Measurements from ENCODE around the gene CPSF7. TPM values are rescaled to one million over a fixed set of nuclear protein-coding genes. Genes with fewer than 3 reads are reported as not detected.
A peak's percentile ranks its signal among the peaks of the same experiment; 100 is the strongest.

Gene CPSF7
- total and polyA plus RNA-seq, 3 experiments from 2014 or later, result 32.9 to 140 (median 128) TPM

DNA sequence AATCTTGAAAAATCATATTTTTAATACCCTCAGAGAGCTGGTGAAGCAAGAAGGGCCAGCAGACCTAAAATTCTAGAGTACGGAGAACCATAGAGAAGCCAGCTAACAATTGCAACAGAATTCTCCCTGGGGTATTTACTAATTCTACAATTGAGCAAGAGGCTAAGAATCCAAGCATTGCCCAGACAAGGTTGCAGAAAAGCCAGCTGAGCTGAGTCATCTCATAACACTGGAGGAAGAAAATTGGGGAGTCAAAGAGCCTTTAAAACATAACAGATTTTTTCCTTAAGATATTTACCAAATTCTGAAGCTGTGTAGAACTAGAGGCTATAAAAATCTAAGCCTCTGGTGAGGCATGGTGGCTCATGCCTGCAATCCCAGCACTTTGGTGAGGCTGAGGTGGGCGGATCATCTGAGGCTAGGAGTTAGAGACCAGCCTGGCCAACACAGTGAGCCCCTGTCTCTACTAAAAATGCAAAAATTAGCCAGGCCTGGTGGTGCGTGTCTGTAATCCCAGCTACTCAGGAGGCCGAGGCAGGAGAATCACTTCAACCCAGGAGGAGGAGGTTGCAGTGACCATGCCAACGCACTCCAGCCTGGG is 51.0 kb downstream of the CPSF7 start:
- Histone ChIP-seq H3K36me3 (ENCODE audit: insufficient read depth, low read length) (no peaks in the 10 kb centered on the region), H3K27me3 (ENCODE audit: insufficient read depth, low read length, poor library complexity, severe bottlenecking) (no peaks in the 10 kb centered on the region), H3K27ac (ENCODE audit: low read depth, low read length) (no peak overlapping the region), H3K4me3 (ENCODE audit: low read length) (no peak overlapping the region), H3K4me1 (ENCODE audit: insufficient read depth, low read length) (no peaks in the 10 kb centered on the region), H3K9me3 (ENCODE audit: low read length) (no peaks in the 10 kb centered on the region)
- Mint-ChIP-seq H3K36me3 (peaks cover 0 to 23% (median 3%) of the 10 kb centered on the region in 3 donors), H3K4me1 (no peaks in the 10 kb centered on the region), H3K27me3 (no peaks in the 10 kb centered on the region), H3K4me3 (no peak overlapping the region), H3K9me3 (no peaks in the 10 kb centered on the region), H3K27ac (peak overlapping the region in 1 of 8 donors; percentile 66)
- DNase-seq, result no peak
- POLR2A ChIA-PET, result no interaction called here
- CTCF ChIA-PET, result interaction anchor here (0.8 kb wide), 1 partner anchor 249 kb away, joined by 3 read pairs; no protein-coding TSS in a partner anchor

DNA sequence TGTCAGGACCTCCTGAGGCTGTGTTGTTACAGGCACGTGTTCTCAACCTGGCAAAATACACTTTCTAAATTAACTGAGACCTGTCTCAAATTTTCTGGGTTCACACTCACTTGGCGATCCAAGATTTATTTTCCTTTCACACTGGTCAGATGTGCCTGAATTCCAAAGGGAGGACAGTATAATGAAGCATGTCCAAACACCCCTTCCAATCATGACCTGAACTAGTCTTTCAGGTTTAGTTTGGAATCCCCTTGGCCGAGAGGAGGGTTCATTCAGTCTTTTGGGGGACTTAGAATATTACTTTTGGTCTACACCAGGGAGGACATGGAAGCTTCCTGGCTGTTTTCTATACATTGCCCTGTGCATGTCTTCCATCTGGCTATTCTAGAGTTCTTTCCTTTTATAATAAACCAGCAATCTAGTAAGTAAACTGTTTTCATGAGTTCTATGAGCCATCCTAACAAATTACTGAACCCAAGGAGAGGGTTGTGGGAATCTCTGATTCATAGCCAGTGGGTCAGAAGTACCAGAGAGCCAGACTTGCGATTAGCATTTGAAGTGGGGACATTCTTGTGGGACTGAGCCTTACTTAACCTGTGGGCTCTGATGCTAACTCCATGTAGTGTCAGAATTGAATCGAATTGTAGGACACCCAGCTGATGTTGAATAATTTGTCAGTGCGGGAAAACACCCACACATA is 52.2 kb downstream of the CPSF7 start:
- H3K4me1 ChIP-seq (ENCODE audit: insufficient read depth, low read length), result no peaks in the 10 kb centered on the region
- no peak for DNase-seq
- no peak overlapping the region for H3K4me3 ChIP-seq (ENCODE audit: low read length)
- H3K27me3 Mint-ChIP-seq, result no peaks in the 10 kb centered on the region
- no peaks in the 10 kb centered on the region for H3K27me3 ChIP-seq (ENCODE audit: insufficient read depth, low read length, poor library complexity, severe bottlenecking)
- no peak overlapping the region for H3K4me3 Mint-ChIP-seq
- H3K9me3 Mint-ChIP-seq, result no peaks in the 10 kb centered on the region
- ChIA-PET POLR2A (no interaction called here), CTCF (no interaction called here)
- H3K27ac Mint-ChIP-seq, result peak overlapping the region in 1 of 8 donors; percentile 22
- no peaks in the 10 kb centered on the region for H3K9me3 ChIP-seq (ENCODE audit: low read length)
- H3K27ac ChIP-seq (ENCODE audit: low read depth, low read length), result no peak overlapping the region
- H3K36me3 ChIP-seq (ENCODE audit: insufficient read depth, low read length), result no peaks in the 10 kb centered on the region
- no peaks in the 10 kb centered on the region for H3K4me1 Mint-ChIP-seq
- H3K36me3 Mint-ChIP-seq, result peaks cover 0 to 27% (median 3%) of the 10 kb centered on the region in 3 donors

DNA sequence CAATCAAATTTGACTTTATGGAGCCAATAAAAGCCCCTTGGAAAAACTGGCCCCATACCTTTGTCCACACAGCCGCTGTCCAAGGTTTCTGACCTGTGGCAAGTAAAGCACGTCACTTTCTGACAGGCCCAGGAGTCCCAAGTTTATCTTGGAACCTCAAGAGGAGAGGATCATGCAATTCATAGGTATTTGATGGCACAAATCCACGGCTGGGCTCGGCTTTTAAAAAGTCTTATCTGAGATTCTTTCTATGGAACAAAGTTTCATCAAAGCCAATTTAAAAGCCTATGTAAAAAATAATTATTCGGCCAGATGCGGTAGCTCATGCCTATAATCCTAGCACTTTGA is 54.0 kb downstream of the CPSF7 start:
- Mint-ChIP-seq H3K27ac (no peak overlapping the region), H3K36me3 (peaks cover 0 to 33% (median 3%) of the 10 kb centered on the region in 3 donors), H3K4me1 (no peaks in the 10 kb centered on the region), H3K4me3 (no peak overlapping the region), H3K27me3 (no peaks in the 10 kb centered on the region), H3K9me3 (no peaks in the 10 kb centered on the region)
- Histone ChIP-seq H3K36me3 (ENCODE audit: insufficient read depth, low read length) (no peaks in the 10 kb centered on the region), H3K4me1 (ENCODE audit: insufficient read depth, low read length) (no peaks in the 10 kb centered on the region), H3K4me3 (ENCODE audit: low read length) (no peak overlapping the region), H3K9me3 (ENCODE audit: low read length) (no peaks in the 10 kb centered on the region), H3K27ac (ENCODE audit: low read depth, low read length) (no peak overlapping the region), H3K27me3 (ENCODE audit: insufficient read depth, low read length, poor library complexity, severe bottlenecking) (no peaks in the 10 kb centered on the region)
- POLR2A ChIA-PET, result no interaction called here
- DNase-seq, result no peak
- CTCF ChIA-PET, result interaction anchor here (2.4 kb wide), 1 partner anchor 39 kb away, joined by 9 read pairs; no protein-coding TSS in a partner anchor

DNA sequence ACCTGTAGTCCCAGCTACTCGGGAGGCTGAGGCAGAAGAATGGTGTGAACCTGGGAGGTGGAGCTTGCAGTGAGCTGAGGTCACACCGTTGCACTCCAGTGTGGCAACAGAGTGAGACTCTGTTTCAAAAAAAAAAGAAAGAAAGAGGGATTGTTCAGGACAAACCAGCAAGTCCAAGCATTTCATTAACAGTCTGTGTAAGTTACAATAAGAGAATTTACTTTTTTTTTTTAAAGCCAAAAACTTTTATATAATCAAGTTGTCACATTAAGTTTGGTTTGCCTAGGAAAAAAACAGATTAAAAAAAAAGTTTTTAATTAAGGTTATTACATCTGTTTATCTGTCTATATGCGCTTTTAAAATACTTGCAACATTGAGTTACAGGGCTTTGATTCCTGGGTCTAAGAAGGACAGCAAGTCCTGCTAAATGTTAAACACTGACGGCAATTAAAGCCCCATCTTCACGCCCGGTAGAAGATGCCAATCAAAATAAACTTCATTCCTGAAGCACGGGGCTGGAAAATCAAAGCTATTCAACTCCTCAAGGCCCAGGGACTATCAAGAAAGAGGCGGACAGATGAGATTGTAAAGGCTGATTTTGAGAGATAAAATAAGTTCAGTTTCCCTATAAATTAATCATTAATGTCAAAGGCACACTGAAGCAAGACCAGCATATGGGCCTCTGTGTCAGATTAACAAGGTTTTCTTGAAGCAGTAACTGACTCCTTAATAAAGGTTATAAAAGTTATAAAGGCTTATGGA is 56.9 kb downstream of the CPSF7 start:
- Histone ChIP-seq H3K36me3 (ENCODE audit: insufficient read depth, low read length) (peaks cover 16% of the 10 kb centered on the region), H3K27ac (ENCODE audit: low read depth, low read length) (no peak overlapping the region), H3K4me3 (ENCODE audit: low read length) (no peak overlapping the region), H3K27me3 (ENCODE audit: insufficient read depth, low read length, poor library complexity, severe bottlenecking) (no peaks in the 10 kb centered on the region), H3K4me1 (ENCODE audit: insufficient read depth, low read length) (no peaks in the 10 kb centered on the region), H3K9me3 (ENCODE audit: low read length) (no peaks in the 10 kb centered on the region)
- H3K27me3 Mint-ChIP-seq, result no peaks in the 10 kb centered on the region
- H3K27ac Mint-ChIP-seq, result peak overlapping the region in 1 of 8 donors; percentile 26
- no peaks in the 10 kb centered on the region for H3K9me3 Mint-ChIP-seq
- POLR2A ChIA-PET, result no interaction called here
- no peaks in the 10 kb centered on the region for H3K4me1 Mint-ChIP-seq
- H3K36me3 Mint-ChIP-seq, result peaks cover 0 to 58% (median 9%) of the 10 kb centered on the region in 3 donors
- CTCF ChIA-PET, result interaction anchor here (2.3 to 5.3 kb wide), 2 partner anchors 12 to 36 kb away, joined by 15 to 20 read pairs; no protein-coding TSS in a partner anchor
- H3K4me3 Mint-ChIP-seq, result no peak overlapping the region
- DNase-seq, result no peak

DNA sequence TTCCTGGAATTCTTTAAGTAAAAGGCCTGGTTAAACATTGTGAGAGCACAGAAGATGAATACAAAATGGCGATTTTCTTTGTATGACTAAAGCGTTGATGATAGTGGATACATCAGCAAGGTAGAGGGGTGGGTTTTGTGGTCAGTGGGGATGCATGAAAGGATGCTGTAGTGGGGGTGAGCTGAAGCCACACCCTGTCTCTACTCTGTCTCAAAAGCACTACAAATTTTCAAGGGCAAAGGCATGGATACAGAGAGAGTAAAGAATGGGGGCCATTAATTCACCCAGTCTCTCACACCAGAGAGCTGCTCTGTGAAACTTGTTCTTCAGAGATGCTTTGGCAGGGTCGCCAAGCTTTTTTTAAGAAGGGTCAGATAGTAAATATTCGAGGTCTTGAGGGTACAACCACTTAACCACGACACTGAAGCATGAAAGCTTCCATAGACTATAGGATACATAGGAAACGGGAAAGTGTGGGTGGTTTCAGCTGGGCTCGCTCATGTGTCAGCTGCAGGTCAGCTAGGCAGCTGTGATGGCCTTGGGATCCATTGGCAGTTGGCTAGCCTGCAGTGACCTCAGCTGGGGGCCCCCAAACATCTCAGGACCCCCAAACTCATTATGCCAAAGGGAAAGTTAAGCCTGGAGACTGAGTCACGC is 59.3 kb downstream of the CPSF7 start:
- no peaks in the 10 kb centered on the region for H3K9me3 Mint-ChIP-seq
- ChIA-PET CTCF (interaction anchor here (2.3 to 5.3 kb wide), 2 partner anchors 15 to 34 kb away, joined by 15 to 20 read pairs; no protein-coding TSS in a partner anchor), POLR2A (no interaction called here)
- H3K27me3 Mint-ChIP-seq, result no peaks in the 10 kb centered on the region
- H3K27me3 ChIP-seq (ENCODE audit: insufficient read depth, low read length, poor library complexity, severe bottlenecking), result no peaks in the 10 kb centered on the region
- H3K27ac Mint-ChIP-seq, result peak overlapping the region in 3 of 8 donors; percentile 1 to 61 (median 14)
- H3K36me3 Mint-ChIP-seq, result peaks cover 0 to 64% (median 7%) of the 10 kb centered on the region in 3 donors
- H3K27ac ChIP-seq (ENCODE audit: low read depth, low read length), result no peak overlapping the region
- H3K9me3 ChIP-seq (ENCODE audit: low read length), result no peaks in the 10 kb centered on the region
- H3K4me3 ChIP-seq (ENCODE audit: low read length), result no peak overlapping the region
- H3K4me3 Mint-ChIP-seq, result no peak overlapping the region
- peaks cover 34% of the 10 kb centered on the region for H3K36me3 ChIP-seq (ENCODE audit: insufficient read depth, low read length)
- no peaks in the 10 kb centered on the region for H3K4me1 ChIP-seq (ENCODE audit: insufficient read depth, low read length)
- no peak for DNase-seq
- no peaks in the 10 kb centered on the region for H3K4me1 Mint-ChIP-seq

DNA sequence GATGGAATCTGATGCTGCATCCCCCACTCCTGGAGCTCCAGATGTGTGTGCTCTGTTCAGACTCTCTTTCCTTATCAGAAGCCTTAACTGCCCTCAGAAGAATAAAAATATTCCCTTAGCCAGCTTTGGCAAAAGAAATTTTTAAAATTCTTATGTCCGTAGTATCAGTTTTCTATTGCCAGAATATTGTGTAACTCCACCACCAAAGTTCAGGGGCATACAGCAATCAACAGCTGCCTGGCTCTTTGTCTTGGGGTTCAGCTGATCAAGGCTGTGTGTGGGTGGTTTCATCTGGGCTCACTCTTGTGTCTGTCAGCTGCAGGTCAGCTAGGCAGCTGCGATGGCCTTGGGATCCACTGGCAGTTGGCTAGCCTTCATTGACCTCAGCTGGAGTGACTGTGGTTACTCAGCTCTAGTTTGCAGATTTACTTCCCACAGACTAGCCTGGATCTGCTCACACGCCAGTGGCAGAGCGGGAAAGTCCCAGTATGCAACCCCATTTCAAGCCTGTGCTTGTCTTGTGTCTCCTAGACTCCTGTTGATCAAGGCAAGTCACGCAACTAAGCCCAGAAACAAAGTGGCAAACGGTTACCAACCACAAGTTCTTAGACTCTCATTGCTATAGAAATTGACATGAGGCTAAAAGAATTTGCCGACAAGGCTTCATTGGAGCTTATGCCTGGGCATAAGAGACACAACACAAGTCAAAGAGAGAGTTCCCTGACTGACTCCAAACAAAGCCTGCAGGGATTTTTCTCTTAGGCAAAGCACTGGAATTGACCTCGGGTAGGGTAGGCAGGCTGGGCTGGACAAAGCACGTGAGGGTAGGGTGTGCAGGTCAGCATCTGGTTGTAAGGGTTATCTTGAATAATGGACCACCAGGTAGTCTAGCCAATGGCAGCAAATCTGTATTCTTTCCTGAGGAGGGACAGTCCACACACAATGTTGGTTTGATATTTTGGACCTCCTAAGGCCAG is 60.1 kb downstream of the CPSF7 start:
- Mint-ChIP-seq H3K36me3 (peaks cover 0 to 61% (median 7%) of the 10 kb centered on the region in 3 donors), H3K27ac (no peak overlapping the region), H3K4me3 (no peak overlapping the region), H3K9me3 (no peaks in the 10 kb centered on the region), H3K27me3 (no peaks in the 10 kb centered on the region), H3K4me1 (no peaks in the 10 kb centered on the region)
- Histone ChIP-seq H3K4me1 (ENCODE audit: insufficient read depth, low read length) (no peaks in the 10 kb centered on the region), H3K4me3 (ENCODE audit: low read length) (no peak overlapping the region), H3K27ac (ENCODE audit: low read depth, low read length) (no peak overlapping the region), H3K27me3 (ENCODE audit: insufficient read depth, low read length, poor library complexity, severe bottlenecking) (no peaks in the 10 kb centered on the region), H3K36me3 (ENCODE audit: insufficient read depth, low read length) (peaks cover 35% of the 10 kb centered on the region), H3K9me3 (ENCODE audit: low read length) (no peaks in the 10 kb centered on the region)
- POLR2A ChIA-PET, result no interaction called here
- no peak for DNase-seq
- CTCF ChIA-PET, result interaction anchor here (1.3 to 5.3 kb wide), 3 partner anchors 16 to 33 kb away, joined by 5 to 20 read pairs (median 7); no protein-coding TSS in a partner anchor

DNA sequence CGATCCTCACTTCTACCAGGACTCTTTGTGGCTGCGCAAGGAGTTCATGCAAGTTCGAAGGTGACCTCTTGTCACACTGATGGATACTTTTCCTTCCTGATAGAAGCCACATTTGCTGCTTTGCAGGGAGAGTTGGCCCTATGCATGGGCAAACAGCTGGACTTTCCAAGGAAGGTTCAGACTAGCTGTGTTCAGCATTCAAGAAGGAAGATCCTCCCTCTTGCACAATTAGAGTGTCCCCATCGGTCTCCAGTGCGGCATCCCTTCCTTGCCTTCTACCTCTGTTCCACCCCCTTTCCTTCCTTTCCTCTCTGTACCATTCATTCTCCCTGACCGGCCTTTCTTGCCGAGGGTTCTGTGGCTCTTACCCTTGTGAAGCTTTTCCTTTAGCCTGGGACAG is 61.1 kb downstream of the CPSF7 start:
- peak overlapping the region in 1 of 8 donors; percentile 55 for H3K27ac Mint-ChIP-seq
- H3K36me3 ChIP-seq (ENCODE audit: insufficient read depth, low read length), result peaks cover 40% of the 10 kb centered on the region

More for the DNA sequence above, 61.1 kb downstream of the CPSF7 start:
- Histone ChIP-seq H3K4me1 (ENCODE audit: insufficient read depth, low read length) (peaks cover 3% of the 10 kb centered on the region), H3K4me3 (ENCODE audit: low read length) (no peak overlapping the region), H3K27ac (ENCODE audit: low read depth, low read length) (no peak overlapping the region), H3K27me3 (ENCODE audit: insufficient read depth, low read length, poor library complexity, severe bottlenecking) (no peaks in the 10 kb centered on the region), H3K9me3 (ENCODE audit: low read length) (no peaks in the 10 kb centered on the region)
- H3K4me1 Mint-ChIP-seq, result peaks cover 3 to 4% (median 4%) of the 10 kb centered on the region in 3 donors
- H3K36me3 Mint-ChIP-seq, result peaks cover 0 to 70% (median 7%) of the 10 kb centered on the region in 3 donors
- ChIA-PET CTCF (interaction anchor here (1.3 to 2.3 kb wide), 2 partner anchors 17 to 32 kb away, joined by 5 to 7 read pairs; no protein-coding TSS in a partner anchor), POLR2A (no interaction called here)
- no peak overlapping the region for H3K4me3 Mint-ChIP-seq
- no peaks in the 10 kb centered on the region for H3K27me3 Mint-ChIP-seq
- no peak for DNase-seq
- no peaks in the 10 kb centered on the region for H3K9me3 Mint-ChIP-seq
